ENCODE data around the gene LTBP1.

DNA sequence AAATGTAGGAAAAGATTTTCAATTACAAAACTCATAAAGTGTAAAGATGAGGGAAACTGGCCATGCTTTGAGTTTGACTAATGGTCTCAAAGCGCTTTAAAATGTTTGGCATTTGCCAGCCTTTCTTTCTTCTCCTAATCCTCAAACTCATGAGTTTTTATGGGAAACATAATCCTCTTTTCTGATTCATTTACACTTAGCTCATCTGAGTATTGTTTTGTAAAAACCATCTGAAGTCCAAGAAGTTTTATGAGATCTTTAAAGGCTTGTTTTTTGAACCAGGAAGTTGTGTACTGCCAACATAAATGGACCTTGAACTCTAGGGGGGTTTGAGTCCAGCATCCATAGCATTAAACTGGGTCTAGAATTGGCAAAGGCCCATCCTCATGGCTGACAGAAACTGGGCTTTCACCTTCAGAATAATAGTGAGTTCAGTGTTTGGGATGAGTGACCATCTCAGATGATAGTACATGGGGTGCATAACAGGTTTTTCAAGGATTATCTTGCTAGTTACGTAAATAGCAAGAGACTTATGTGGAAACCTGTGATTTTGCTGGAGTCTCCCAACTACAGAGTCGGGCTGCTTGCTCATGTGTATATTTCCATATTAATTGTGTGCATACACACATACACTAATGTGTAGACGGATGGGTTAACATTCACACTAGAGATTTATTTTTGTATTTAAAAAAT lies 3.8 kb upstream of the LTBP1 start:
- TF ChIP-seq, protein P1, sequence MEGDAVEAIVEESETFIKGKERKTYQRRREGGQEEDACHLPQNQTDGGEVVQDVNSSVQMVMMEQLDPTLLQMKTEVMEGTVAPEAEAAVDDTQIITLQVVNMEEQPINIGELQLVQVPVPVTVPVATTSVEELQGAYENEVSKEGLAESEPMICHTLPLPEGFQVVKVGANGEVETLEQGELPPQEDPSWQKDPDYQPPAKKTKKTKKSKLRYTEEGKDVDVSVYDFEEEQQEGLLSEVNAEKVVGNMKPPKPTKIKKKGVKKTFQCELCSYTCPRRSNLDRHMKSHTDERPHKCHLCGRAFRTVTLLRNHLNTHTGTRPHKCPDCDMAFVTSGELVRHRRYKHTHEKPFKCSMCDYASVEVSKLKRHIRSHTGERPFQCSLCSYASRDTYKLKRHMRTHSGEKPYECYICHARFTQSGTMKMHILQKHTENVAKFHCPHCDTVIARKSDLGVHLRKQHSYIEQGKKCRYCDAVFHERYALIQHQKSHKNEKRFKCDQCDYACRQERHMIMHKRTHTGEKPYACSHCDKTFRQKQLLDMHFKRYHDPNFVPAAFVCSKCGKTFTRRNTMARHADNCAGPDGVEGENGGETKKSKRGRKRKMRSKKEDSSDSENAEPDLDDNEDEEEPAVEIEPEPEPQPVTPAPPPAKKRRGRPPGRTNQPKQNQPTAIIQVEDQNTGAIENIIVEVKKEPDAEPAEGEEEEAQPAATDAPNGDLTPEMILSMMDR (IDR thresholded peaks at IDR 0.05): no peak
- no peak for TF ChIP-seq POLR2A (IDR thresholded peaks at IDR 0.05)

Measured in adrenal gland (tissue), 5 donors.